ENCODE data around the gene NEK2. TPM values are rescaled to one million over a fixed set of nuclear protein-coding genes. Genes with fewer than 3 reads are reported as not detected.

Gene NEK2
- total RNA-seq, 1 experiment from 2014 or later, result 17.6 TPM

- no peak overlapping the region for H2BK20ac ChIP-seq (ENCODE audit: low read depth, low read length, poor library complexity, severe bottlenecking)
- H3K23me2 ChIP-seq (ENCODE audit: insufficient read length, low read depth, low read length, poor library complexity, severe bottlenecking), result no peaks in the 10 kb centered on the region
- no peak overlapping the region for H3K23ac ChIP-seq (ENCODE audit: insufficient read length, low read depth, low read length)
- Mint-ChIP-seq H3K4me3 (no peak overlapping the region), H3K27me3 (ENCODE audit: low read depth) (no peaks in the 10 kb centered on the region; the same call in 1 of the 2 replicates), H3K9me3 (no peaks in the 10 kb centered on the region), H3K36me3 (ENCODE audit: insufficient read depth in 1 of 3, low read depth in 3 of 3) (no peaks in the 10 kb centered on the region), H3K4me1 (peaks cover 7 to 15% of the 10 kb centered on the region in 2 experiments), H3K27ac (no peak overlapping the region)
- no peak overlapping the region for H4K5ac ChIP-seq (ENCODE audit: insufficient read length, low read depth, low read length)
- no peak overlapping the region for H3K9ac ChIP-seq (ENCODE audit: extremely low read depth, insufficient read length, low read length)
- no peaks in the 10 kb centered on the region for H3K79me1 ChIP-seq (ENCODE audit: insufficient read depth, low read depth, low read length, poor library complexity, severe bottlenecking)
- TF ChIP-seq, protein P1, sequence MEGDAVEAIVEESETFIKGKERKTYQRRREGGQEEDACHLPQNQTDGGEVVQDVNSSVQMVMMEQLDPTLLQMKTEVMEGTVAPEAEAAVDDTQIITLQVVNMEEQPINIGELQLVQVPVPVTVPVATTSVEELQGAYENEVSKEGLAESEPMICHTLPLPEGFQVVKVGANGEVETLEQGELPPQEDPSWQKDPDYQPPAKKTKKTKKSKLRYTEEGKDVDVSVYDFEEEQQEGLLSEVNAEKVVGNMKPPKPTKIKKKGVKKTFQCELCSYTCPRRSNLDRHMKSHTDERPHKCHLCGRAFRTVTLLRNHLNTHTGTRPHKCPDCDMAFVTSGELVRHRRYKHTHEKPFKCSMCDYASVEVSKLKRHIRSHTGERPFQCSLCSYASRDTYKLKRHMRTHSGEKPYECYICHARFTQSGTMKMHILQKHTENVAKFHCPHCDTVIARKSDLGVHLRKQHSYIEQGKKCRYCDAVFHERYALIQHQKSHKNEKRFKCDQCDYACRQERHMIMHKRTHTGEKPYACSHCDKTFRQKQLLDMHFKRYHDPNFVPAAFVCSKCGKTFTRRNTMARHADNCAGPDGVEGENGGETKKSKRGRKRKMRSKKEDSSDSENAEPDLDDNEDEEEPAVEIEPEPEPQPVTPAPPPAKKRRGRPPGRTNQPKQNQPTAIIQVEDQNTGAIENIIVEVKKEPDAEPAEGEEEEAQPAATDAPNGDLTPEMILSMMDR (conservative IDR thresholded peaks at IDR 0.05), result no peak
- H3K4ac ChIP-seq (ENCODE audit: low read depth, low read length), result no peak overlapping the region
- H3K14ac ChIP-seq (ENCODE audit: insufficient read depth, low read length), result no peak overlapping the region
- no peak overlapping the region for H4K91ac ChIP-seq (ENCODE audit: insufficient read length, low read depth, low read length)
- no peak overlapping the region for H3K4me2 ChIP-seq (ENCODE audit: insufficient read depth, insufficient read length, low read length)
- no peak overlapping the region for H3K56ac ChIP-seq (ENCODE audit: insufficient read length, low read depth, low read length)
- no peak overlapping the region for H2AFZ ChIP-seq (ENCODE audit: low read length)
- H3K18ac ChIP-seq (ENCODE audit: insufficient read length, low read depth, low read length), result no peak overlapping the region
- no peak overlapping the region for H4K8ac ChIP-seq (replicated peaks; ENCODE audit: insufficient read length, low read depth, low read length)
- H3K79me2 ChIP-seq (ENCODE audit: insufficient read depth, low read length), result no peaks in the 10 kb centered on the region
- no peak overlapping the region for H2AK5ac ChIP-seq (ENCODE audit: insufficient read length, low read length)
- H2BK5ac ChIP-seq (ENCODE audit: insufficient read length, low read length), result no peak overlapping the region
- H3K4me1 ChIP-seq (ENCODE audit: insufficient read depth, low read length), result no peaks in the 10 kb centered on the region
- DNase-seq, result no peak
- H3T11ph ChIP-seq (ENCODE audit: low read length), result no peak overlapping the region
- H3K27me3 ChIP-seq (ENCODE audit: insufficient read depth, low read length), result no peaks in the 10 kb centered on the region; the same call in 1 of the 2 replicates
- no peak overlapping the region for H2BK15ac ChIP-seq (ENCODE audit: low read depth, low read length)
- H2BK120ac ChIP-seq (ENCODE audit: low read depth, low read length, poor library complexity, severe bottlenecking), result no peak overlapping the region
- H4K20me1 ChIP-seq (ENCODE audit: control insufficient read depth, insufficient read depth, insufficient read length), result no peaks in the 10 kb centered on the region
- no peak overlapping the region for H2BK12ac ChIP-seq (ENCODE audit: insufficient read length, low read depth, low read length)
- H3K27ac ChIP-seq (ENCODE audit: insufficient read length, low read depth, low read length), result no peak overlapping the region
- H3K9me3 ChIP-seq (ENCODE audit: control insufficient read depth, low read depth, low read length), result no peaks in the 10 kb centered on the region
- WGBS (ENCODE audit: extremely low coverage, insufficient read length, low lambda C conversion rate), result no CpG with 5 or more reads among the region's 5 CpGs
Observed at GRCh38 chr1:211638246-211638645, 37.2 kb downstream of the NEK2 start.
